GM21723 (cell line): Measurements from ENCODE around the gene REC114.
"Not testable (repeated sequence)": the region's sequence is repeated elsewhere in the genome, so short reads cannot be mapped to it uniquely, and the experiment has no call there.

Source experiments
- ATAC-seq: cut with Tn5 transposase; IDR thresholded peaks from one replicate; pipeline ENCODE4 v1.9.1; 2021; ENCODE audit warnings: mild to moderate bottlenecking, moderate library complexity; ENCODE audit not compliant: unreplicated experiment

Gene REC114

DNA sequence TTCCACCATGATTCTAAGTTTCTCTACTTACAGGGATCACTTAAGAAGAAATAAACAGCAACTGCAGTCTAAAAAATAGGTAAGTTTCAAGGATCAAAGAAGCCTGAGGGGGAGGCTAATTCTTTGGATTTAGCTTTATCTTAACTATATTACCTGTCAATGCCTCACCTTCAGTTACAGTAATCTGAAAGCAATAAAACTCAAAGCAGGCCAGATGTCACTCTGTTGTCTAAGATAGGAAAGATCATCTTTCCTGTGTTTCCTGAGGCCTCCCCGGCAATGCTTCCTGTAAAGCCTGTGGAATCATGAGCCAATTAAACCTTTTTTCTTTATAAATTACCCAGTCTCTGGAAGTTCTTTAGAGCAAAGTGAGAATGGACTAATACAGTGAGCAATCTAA, 130.1 kb downstream of the REC114 start:
- ATAC-seq = no peak

DNA sequence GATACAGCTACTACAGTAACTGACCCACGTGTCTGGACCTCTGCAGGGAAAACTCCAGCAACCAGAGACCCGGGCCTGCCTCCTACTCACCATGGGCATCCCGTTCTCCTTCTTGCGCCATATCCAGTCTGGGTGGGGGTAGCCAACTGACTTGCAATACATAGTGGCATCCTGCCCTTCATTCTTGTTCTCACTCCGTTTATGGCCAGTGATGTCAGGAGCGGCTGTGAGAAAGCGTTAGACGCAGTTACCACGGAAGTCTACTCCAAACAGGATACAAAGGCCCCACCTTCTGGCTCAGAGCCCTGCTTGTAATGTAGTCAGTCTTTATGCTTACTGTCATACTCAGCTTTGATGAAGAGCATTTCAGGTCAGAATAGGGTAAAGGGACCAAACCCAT, 130.6 kb downstream of the REC114 start:
- ATAC-seq = no peak

DNA sequence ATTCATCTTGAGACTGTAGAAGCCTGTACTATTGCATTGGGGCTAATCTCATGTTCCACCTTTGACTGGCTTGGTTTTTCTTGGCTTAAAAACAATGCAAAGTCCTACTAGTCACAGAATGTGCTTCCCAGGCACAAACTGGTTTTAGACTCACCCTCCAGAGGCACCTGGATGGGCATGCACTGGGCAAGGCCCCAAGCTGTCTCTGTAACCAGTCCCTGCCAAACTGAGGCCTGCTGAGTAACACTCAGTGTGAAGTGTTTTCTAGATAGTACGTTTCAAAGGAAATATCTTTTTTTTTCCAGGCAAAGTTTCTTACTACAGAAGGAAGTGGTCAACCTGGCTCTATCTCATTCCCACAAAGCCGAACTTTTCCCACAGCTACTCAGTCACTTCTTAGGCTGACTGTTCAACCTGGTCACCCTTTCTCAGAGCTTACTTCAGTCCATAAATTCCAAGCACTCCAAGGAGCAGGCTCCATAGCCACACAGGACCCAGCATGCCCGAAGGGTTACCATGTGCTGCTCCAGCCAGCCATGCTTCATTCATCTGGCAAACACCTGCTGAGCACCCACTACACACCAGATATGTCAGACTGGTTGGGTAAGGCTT, 132.8 kb downstream of the REC114 start:
- ATAC-seq = no peak

DNA sequence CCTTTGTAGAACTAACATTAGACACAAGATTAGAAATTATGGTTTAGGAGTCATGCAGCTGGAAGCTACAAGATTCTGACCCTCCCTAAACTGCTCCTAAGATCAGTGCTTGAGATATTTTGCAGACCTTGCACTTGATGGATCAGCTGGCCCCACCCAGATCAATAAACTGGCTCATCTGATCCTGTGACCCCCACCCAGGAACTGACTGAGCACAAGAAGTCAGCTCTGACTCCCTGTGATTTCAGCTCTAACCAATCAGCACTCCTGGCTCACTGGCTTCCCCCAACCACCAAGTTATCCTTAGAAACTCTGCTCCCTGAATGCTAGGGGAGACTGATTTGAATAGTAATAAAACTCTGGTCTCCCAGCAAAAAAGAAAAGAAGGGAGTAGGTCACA, 134.6 kb downstream of the REC114 start:
- not testable (repeated sequence) for ATAC-seq

DNA sequence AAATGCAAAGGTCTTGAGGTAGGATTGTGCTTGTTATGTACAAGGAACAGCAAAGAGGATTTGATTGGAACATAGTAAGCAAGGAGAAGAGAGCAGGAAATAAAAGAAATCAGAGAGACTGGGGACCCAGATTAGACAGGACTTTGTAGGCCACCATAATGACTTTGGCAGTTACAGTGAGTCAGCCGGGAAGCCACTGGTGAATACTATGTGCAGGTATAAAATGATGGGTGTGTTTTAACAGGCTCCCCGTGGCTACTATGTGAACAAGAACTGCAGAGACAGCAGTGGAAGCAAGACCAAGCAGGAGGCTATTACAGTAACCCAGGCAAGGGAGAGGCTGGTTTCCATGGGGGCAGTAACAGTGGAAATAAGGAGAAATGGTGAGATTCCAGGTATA, 135.1 kb downstream of the REC114 start:
- ATAC-seq = no peak

DNA sequence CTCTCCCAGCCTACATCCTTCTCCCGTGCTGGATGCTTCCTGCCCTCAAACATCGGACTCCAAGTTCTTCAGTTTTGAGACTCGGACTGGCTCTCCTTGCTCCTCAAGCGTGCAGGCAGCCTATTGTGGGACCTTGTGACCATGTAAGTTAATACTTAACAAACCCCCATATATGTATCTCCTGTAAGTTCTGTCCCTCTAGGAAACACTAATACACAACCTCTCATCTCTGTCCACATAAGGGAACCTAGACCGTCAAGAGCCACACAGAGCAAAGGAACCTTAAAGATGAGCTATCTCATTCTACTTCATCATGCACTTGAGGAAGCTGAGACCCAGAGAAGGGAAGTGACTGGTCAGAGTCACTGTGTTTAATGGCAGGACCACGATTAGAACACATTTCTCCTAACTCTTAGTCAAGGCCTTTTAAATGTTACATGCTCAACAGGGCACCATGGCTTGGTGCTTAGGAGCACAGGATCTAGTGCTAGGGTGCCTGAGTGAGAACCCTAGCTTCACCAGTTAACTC, 140.0 kb downstream of the REC114 start:
- no peak for ATAC-seq

DNA sequence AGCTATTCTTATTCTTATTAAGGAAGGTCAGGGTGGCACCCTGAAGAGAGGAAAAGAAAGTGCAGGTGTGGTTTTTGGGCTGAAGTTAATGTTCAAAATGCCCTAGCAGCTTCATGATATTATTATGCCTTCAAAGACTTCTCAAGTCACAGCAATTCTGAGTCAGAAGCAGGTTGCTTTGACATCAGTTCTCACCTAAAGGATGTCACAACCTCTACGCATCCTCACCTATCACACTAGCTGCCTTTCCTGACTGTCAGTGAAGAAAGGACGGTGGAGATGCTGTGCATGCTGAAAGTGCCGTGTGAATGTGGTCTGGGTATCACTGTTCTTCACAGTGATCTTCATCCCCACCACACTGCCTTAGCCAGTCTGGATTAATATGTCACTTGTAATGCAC, 140.6 kb downstream of the REC114 start:
- no peak for ATAC-seq

DNA sequence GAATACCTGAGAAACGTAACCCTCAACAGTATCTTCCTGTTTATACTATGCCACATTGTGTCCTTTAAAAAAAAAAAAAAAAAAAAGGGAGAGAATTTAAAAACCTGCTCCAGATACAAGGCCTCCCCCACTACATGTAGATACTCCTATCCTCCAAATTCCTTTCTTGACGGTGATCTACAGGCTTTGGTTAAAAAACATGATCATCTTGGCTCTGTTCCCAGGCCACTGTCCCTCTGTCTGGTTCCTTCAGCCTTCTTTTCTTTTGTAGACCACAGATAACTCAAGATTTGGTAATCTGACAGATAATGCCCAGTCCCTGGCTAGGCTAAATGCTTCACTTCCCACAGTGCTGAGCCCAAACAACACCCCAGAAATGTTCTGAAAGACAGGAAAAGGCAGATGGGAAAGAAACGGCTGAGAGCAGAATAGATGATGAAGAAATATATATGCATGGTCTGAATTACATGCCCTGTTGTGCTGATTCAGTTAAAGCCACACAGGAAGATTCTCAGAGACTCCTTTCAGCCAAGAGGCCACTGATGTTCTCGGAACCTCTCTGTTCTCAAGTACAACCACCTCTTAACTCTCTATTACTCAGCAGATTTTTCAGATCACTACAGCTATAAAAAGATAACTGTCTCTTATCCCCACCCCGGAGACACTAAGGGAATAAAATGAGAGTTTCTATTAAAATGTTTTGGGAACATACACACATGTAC, 141.9 kb downstream of the REC114 start:
- no peak for ATAC-seq

DNA sequence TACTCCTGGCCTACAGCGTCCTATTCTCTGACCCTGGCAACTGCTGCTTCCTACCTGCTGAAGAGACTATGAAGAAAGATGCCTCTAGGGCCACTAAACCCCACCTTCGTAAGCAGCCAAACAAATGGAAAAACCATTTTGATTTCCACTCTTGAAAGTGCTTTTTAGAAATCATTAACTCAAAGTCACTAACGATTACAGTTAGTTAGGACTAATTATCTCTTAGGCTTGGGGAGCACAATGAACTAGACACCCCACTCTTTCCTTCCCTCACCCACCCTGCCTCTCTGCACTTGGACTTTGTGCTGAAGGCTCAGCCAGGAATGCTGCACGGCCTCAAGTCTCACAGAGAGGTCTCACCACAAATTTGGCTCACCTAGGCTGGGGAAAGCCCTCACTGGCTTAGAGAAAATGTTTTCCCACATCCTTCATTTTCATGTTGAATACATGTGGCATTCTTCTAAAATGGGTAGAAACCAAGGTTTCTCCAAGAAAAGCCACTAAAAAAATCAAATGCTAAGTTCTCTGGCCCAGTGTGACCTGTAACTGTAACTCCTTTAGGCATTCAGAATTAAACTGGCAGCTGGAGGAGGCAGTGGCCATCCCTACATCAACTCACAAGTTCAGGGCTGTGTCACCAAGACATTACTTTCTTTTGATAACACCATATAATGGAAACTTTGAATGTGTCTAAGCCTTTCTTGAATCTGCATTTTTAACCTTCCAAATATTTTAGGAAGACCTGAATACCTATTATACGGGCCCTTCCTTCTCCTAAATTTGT, 143.1 kb downstream of the REC114 start:
- no peak for ATAC-seq

DNA sequence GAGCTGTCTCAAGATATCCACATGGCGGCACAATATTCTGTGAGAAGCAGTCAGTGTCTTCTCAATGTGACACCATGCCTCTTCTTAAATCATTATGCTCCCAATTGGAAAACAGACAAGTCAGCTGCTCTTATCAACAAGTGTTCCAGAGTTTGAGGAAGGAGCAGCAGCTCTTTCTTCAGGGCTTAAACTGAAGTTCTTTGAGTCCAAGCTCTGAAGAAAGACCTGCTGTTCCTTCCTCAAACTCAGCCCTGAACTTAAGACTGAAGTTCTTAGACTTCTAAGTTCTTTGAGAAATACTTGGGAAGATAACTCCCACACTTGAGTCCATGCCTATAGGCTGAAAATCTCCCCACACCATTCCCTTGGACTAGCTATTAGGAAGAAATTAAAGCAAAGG, 146.8 kb downstream of the REC114 start:
- no peak for ATAC-seq

DNA sequence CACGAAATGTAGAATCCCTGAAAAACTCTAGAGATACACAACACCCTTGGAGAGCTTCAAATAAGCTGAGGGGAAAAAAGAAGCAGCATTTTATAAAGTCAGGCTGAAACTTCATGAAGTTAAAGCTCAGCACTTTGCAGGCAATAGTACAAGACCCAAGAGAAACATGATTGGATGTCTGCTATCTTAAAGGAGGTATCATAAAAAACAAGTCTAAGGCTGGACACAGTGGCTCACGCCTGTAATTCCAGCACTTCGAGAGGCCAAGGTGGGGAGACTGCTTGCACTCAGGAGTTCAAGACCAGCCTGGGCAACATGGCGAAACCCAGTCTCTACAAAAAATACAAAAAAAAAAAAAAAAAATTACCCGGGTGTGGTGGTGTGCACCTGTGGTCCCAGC, 147.3 kb downstream of the REC114 start:
- no peak for ATAC-seq

DNA sequence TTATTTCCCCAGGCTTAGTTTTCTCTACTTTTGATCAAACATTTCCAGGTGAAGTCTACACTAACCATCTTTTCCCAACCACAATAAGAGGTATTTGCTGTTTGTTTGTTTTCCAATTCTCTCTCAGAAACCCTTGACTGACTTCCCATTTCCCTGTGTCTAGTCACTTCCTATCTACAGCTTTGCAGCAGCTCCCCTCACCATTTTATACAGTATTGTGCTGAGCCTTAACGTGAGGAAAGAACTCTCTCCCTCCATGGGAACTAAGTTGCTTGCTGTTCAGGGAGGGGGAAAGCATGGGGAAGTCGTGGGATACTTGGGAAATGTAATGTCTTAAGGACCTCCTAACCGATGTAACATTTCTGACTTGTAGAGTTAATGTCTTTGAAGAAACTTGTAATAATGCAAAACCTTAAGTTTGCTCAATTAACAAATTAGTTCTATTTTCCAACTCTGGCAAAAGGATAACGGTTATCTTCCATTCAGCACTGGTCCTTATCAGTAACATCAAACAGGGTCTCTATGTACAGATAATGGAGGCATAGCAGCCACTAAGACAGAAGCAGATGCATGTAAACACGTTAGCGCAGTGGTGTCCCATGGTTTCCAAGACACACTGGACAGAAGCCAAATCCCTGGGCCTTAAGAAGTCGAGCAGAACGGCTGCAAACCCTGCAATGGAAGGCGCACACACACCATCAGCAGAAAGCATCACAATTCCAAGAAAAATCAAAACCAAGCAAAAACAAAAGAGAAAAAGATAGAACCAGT, 150.5 kb downstream of the REC114 start:
- ATAC-seq = no peak

DNA sequence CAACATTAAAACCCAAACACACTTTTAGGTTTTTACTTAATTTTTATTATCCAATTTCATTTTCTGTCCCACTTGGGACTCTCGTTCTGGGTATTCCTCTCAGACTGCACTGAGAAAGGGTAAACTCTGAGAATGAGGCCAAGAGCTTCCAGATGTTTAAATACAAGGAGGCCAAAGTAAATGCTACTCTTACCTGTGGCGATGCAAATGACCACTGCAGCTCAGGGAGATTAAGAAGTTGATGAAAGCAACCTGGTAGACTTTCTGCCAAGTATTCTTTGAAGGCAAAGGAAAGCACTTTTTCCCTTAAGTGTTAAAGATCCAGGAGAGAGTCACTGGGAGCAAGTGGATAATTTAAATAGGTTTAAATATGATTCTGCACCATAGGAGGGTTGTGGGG, 151.1 kb downstream of the REC114 start:
- no peak for ATAC-seq

DNA sequence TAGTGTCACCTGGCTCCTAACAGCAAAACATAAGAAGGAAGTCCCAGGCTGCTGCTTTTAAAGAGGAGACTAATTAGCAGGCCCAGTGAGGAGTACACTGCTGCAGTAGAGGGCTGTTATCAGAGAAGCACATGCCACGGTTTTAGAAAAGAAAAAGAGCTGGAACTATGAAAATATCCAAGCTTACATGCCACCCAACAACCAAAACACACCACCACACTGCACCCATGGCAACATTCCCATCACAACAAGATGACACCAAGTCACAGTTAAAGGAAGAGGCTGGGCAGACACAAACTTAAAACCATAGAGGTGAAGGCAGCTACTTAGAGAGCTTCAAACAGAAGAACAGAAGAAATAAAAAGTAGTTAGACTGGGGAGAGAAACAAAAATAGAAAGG, 153.2 kb downstream of the REC114 start:
- no peak for ATAC-seq

DNA sequence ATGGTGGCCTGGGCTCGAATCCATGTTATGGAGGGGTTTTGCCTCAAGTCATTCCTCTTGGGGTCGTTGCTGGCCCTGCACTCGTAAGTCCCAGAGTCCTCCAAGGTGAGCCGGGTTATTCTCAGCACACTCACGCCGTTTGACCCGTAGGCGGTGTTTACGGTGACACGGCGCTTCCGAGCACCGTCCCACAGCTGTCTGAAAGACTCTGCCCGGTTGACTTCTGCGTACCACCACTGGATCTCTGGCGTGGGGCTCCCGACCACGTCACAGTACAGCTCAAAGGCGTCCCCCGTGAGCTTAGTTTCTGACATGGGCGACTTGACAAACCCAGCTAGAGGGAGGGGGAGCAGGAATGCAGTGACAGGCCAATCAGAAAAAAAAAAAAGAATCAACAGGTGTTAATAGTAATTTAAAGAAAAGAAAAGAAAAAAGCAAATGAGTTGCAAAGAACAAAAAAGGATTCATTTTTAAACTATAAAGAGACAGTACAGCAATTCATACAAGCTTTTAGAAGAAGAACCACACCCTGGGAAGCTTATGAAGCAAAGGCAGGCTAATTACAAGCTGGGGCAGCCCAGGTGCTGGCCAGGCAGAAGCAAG, 154.2 kb downstream of the REC114 start:
- no peak for ATAC-seq

DNA sequence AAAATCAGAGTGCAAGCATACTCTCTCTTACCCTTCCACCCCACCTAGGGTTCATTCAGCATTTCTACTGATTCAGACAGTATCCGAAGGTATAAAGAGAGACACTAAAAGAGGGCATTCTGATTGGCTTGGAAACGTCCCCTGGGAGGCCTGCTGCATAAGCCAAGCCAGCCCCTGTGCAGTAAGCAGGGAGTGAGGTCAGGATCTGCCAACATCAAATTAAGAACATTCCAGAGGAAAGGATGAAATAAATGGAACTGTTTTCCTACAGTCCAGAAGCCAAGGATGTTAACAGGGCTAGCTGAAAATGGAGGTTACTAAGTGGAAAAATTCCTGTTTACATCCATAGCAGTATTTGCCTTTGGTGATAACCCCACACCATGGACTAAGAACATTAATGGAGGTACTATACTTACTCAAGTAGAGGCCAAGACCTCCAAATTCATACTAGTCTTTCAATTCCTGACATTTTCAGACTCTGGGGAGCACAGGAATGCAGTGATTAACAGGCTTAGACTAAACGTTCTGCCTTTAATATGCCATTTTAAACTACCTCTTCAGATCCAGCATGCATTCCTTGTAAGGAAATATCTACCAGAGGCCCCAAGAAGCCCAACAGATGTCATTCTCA, 155.7 kb downstream of the REC114 start:
- no peak for ATAC-seq

DNA sequence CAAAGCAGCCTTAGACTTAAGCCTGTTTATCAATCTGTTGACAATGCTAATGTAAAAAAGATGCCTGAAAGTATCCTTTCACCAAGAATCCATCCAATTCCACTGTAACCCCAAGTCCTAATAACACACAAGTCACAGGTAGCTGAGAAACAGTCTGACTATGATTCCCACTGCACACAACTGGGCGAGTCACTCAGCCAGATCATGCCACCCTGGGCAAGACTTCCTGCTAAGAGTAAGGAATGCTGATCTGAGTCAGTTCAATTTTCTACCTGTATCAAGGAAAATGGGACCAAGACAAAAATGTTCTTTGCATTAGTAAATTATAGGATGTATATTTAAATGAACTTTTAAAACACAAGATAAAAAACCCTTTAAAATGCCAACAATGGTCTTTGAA, 157.0 kb downstream of the REC114 start:
- no peak for ATAC-seq

DNA sequence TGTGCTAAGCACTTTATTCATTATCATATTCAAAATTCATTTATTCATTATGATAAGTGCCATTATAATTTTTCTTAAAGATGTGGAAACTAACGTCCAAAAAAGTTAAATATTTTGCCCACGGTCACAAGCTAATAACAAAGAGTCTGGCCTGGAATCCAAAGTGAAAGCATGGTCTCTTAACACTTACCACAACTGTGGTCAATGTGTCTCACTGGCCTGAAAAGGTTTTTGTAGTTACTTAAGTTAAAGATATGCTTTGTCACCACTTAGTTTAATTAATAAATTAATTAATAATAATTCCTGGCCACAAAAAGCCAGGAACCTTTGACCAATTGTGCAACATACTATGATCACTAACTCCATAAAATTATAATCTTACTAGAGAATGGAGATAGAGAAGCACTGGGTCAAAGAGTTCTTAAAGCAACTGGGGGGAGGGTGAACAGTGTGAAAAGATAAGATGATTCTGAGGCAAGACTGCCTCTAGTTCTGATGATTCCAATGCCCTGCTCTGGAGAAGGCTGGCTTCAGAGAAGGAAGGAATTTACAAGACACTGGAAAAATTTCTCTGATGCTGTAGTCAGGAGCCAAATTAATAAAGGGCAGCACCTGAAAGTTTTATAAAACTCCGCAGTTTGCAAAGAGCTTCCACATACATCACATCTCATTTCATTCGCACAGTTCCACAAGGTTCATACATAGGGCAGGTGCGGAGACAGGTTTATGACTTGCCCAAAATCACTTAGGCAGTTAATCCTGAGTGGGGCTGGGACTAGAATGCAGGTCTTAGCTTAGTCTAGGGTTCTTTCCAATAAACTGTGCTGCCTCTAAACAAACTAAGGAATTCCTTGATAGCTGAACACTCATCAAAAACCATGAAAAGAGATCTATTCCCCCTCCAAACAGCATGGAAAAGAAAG, 157.7 kb downstream of the REC114 start:
- ATAC-seq = no peak
